Hepatocyte (in vitro differentiated cells): ENCODE measurements around the gene ESRP2.

ENCODE experiments used
- CTCF ChIP-seq: fragments of 200-600 bp; sonication (generic); IDR thresholded peaks from 2 replicates; pipeline ENCODE4 v1.5.1; 2016; ENCODE audit warnings: antibody characterized with exemption, mild to moderate bottlenecking; ENCODE audit not compliant: poor library complexity
- EZH2 ChIP-seq: fragments of 200-600 bp; sonication (generic); IDR thresholded peaks from 2 replicates; pipeline ENCODE4 v1.6.1; 2016; ENCODE audit warnings: antibody characterized with exemption, mild to moderate bottlenecking, borderline replicate concordance
- EZH2phosphoT487 ChIP-seq: fragments of 200-600 bp; sonication (generic); IDR thresholded peaks from one replicate; pipeline ENCODE4 v1.6.1; 2018; ENCODE audit warnings: antibody characterized with exemption, mild to moderate bottlenecking, low read depth, moderate library complexity; ENCODE audit not compliant: unreplicated experiment, severe bottlenecking

- TF ChIP-seq CTCF (no peak), EZH2phosphoT487 (no peak), EZH2 (no peak)
These were observed 49.8 kb upstream of the ESRP2 start for GRCh38 chr16:68285683-68286082.
